H9 (cell line): ENCODE measurements around the gene PAK2. TPM values are rescaled to one million over a fixed set of nuclear protein-coding genes. Genes with fewer than 3 reads are reported as not detected.

Experiments
- DNase-seq: peaks from one replicate; pipeline ENCODE4 v3.0.0-alpha.2; 2017
- H2AFZ ChIP-seq: one replicate; pipeline ENCODE4 v1.6.1; 2013; ENCODE audit warnings: mild to moderate bottlenecking, low read length, control low read depth, moderate library complexity
- H2AK5ac ChIP-seq: 2 replicates; pipeline ENCODE4 v1.6.1; 2013; ENCODE audit warnings: low read length, control low read depth, mixed read lengths; ENCODE audit not compliant: insufficient read length
- H2BK120ac ChIP-seq: one replicate; pipeline ENCODE4 v1.6.1; 2013; ENCODE audit warnings: low read depth, mild to moderate bottlenecking, low read length, control low read depth, inconsistent platforms; ENCODE audit not compliant: poor library complexity, severe bottlenecking
- H2BK12ac ChIP-seq: 2 replicates; pipeline ENCODE4 v1.6.1; 2013; ENCODE audit warnings: low read length, control low read depth, mixed read lengths, low read depth; ENCODE audit not compliant: insufficient read length
- H2BK15ac ChIP-seq: 2 replicates; pipeline ENCODE4 v1.6.1; 2013; ENCODE audit warnings: low read depth, low read length, control low read depth
- H2BK20ac ChIP-seq: one replicate; pipeline ENCODE4 v1.6.1; 2013; ENCODE audit warnings: low read depth, mild to moderate bottlenecking, low read length, control low read depth, inconsistent platforms; ENCODE audit not compliant: poor library complexity, severe bottlenecking
- H2BK5ac ChIP-seq: 2 replicates; pipeline ENCODE4 v1.6.1; 2013; ENCODE audit warnings: low read length, control low read depth, mixed read lengths; ENCODE audit not compliant: insufficient read length
- H3K14ac ChIP-seq: 2 replicates; pipeline ENCODE4 v1.6.1; 2013; ENCODE audit warnings: low read length, control low read depth; ENCODE audit not compliant: insufficient read depth
- H3K18ac ChIP-seq: 2 replicates; pipeline ENCODE4 v1.6.1; 2013; ENCODE audit warnings: low read depth, mild to moderate bottlenecking, mixed read lengths, low read length, control low read depth; ENCODE audit not compliant: insufficient read length
- H3K23ac ChIP-seq: 2 replicates; pipeline ENCODE4 v1.6.1; 2013; ENCODE audit warnings: low read length, control low read depth, mixed read lengths, low read depth; ENCODE audit not compliant: insufficient read length
- H3K23me2 ChIP-seq: 2 replicates; pipeline ENCODE4 v1.6.1; 2013; ENCODE audit warnings: low read depth, mild to moderate bottlenecking, mixed read lengths, low read length, control low read depth; ENCODE audit not compliant: insufficient read length, poor library complexity, severe bottlenecking
- H3K27ac ChIP-seq: 2 replicates; pipeline ENCODE4 v1.5.1; 2013; ENCODE audit warnings: low read length, control low read depth, mixed read lengths, low read depth; ENCODE audit not compliant: insufficient read length
- H3K27me3 ChIP-seq: 2 replicates; pipeline ENCODE4 v1.6.1; 2013; ENCODE audit warnings: low read length, control low read depth, inconsistent platforms; ENCODE audit not compliant: insufficient read depth
- H3K4ac ChIP-seq: 2 replicates; pipeline ENCODE4 v1.6.1; 2013; ENCODE audit warnings: low read depth, mild to moderate bottlenecking, control low read depth, inconsistent platforms, low read length, moderate library complexity
- H3K4me1 ChIP-seq: 2 replicates; pipeline ENCODE4 v1.6.1; 2013; ENCODE audit warnings: low read length, control low read depth, inconsistent platforms; ENCODE audit not compliant: insufficient read depth
- H3K4me2 ChIP-seq: 2 replicates; pipeline ENCODE4 v1.6.1; 2013; ENCODE audit warnings: low read length, control low read depth, mixed read lengths; ENCODE audit not compliant: insufficient read length, insufficient read depth
- H3K56ac ChIP-seq: 2 replicates; pipeline ENCODE4 v1.6.1; 2013; ENCODE audit warnings: low read depth, mild to moderate bottlenecking, mixed read lengths, low read length, control low read depth; ENCODE audit not compliant: insufficient read length
- H3K79me1 ChIP-seq: 2 replicates; pipeline ENCODE4 v1.6.1; 2013; ENCODE audit warnings: low read depth, mild to moderate bottlenecking, moderate library complexity, low read length, control low read depth, inconsistent platforms; ENCODE audit not compliant: insufficient read depth, poor library complexity, severe bottlenecking
- H3K79me2 ChIP-seq: 2 replicates; pipeline ENCODE4 v1.6.1; 2013; ENCODE audit warnings: low read length, control low read depth, inconsistent platforms; ENCODE audit not compliant: insufficient read depth
- H3K9ac ChIP-seq: 2 replicates; pipeline ENCODE4 v1.6.1; 2013; ENCODE audit warnings: low read length, control low read depth, mixed read lengths; ENCODE audit not compliant: insufficient read length; ENCODE audit errors: extremely low read depth
- H3K9me3 ChIP-seq: one replicate; pipeline ENCODE4 v1.6.1; 2013; ENCODE audit warnings: low read depth, low read length, inconsistent platforms; ENCODE audit not compliant: control insufficient read depth
- H3T11ph ChIP-seq: one replicate; pipeline ENCODE4 v1.6.1; 2013; ENCODE audit warnings: mild to moderate bottlenecking, low read length, control low read depth, inconsistent platforms
- H4K20me1 ChIP-seq: one replicate; pipeline ENCODE4 v1.6.1; 2013; ENCODE audit not compliant: control insufficient read depth, insufficient read length, insufficient read depth
- H4K5ac ChIP-seq: 2 replicates; pipeline ENCODE4 v1.6.1; 2013; ENCODE audit warnings: low read depth, mild to moderate bottlenecking, mixed read lengths, low read length, control low read depth; ENCODE audit not compliant: insufficient read length
- H4K8ac ChIP-seq: replicated peaks from 2 replicates; pipeline ENCODE4 v1.6.1; 2013; ENCODE audit warnings: low read length, control low read depth, mixed read lengths, low read depth; ENCODE audit not compliant: insufficient read length
- H4K91ac ChIP-seq: 2 replicates; pipeline ENCODE4 v1.6.1; 2013; ENCODE audit warnings: low read depth, mild to moderate bottlenecking, moderate library complexity, mixed read lengths, low read length, control low read depth; ENCODE audit not compliant: insufficient read length
- H3K27ac Mint-ChIP-seq, 3 experiments: 2 replicates in 2 of 3; 3 replicates in 1 of 3; pipeline ENCODE4 v1.8.0; 2020 to 2021; ENCODE audit warnings: mixed read lengths in 3 of 3, mild to moderate bottlenecking in 1 of 3, moderate library complexity in 1 of 3
- H3K27me3 Mint-ChIP-seq: 2 replicates; pipeline ENCODE4 v1.8.0; 2021; ENCODE audit warnings: low read depth, mild to moderate bottlenecking, moderate library complexity, mixed read lengths
- H3K36me3 Mint-ChIP-seq, 3 experiments: 2 replicates in 2 of 3; 3 replicates in 1 of 3; pipeline ENCODE4 v1.8.0; 2020 to 2021; ENCODE audit warnings: low read depth in 3 of 3, mixed read lengths in 3 of 3; ENCODE audit not compliant: insufficient read depth in 1 of 3
- H3K4me1 Mint-ChIP-seq, 2 experiments: 2 replicates each; pipeline ENCODE4 v1.8.0; 2020; ENCODE audit warnings: mixed read lengths in 2 of 2
- H3K4me3 Mint-ChIP-seq, 2 experiments: 2 replicates in 1 of 2; 3 replicates in 1 of 2; pipeline ENCODE4 v1.8.0; 2020 to 2021; ENCODE audit warnings: mild to moderate bottlenecking in 2 of 2, mixed read lengths in 2 of 2, moderate library complexity in 1 of 2
- H3K9me3 Mint-ChIP-seq, 2 experiments: 2 replicates in 1 of 2; 3 replicates in 1 of 2; pipeline ENCODE4 v1.8.0; 2020; ENCODE audit warnings: mild to moderate bottlenecking in 2 of 2, mixed read lengths in 2 of 2, moderate library complexity in 1 of 2
- CTCF ChIP-seq: fragments of 200-600 bp; sonication (generic); conservative IDR thresholded peaks from 3 replicates; pipeline ENCODE4 v1.8.0; 2021; ENCODE audit warnings: antibody characterized with exemption, mild to moderate bottlenecking
- WGBS: extraction: QIAGEN DNeasy Blood & Tissue Kit; methylation state at CpG from one replicate; pipeline ENCODE4 v1.1.7; 2013; ENCODE audit warnings: missing lambda C conversion rate, low lambda C conversion rate, mixed read lengths; ENCODE audit not compliant: insufficient read length; ENCODE audit errors: extremely low coverage; 5-methylcytosine and 5-hydroxymethylcytosine counted together
- total RNA-seq: library from RNA; stranded (reverse); gene quantifications from 2 replicates; pipeline ENCODE4 v1.2.1, GENCODE V29; 2021

Gene PAK2
- total RNA-seq, 1 experiment from 2014 or later, result 65.7 TPM

GRCh38 chr3:196708467-196708866, 31.2 kb upstream of the PAK2 start:
- no peaks in the 10 kb centered on the region for H3K9me3 ChIP-seq
- no peak overlapping the region for H3K23ac ChIP-seq
- H2BK5ac ChIP-seq, result no peak overlapping the region
- no peaks in the 10 kb centered on the region for H3K79me1 ChIP-seq
- H3K56ac ChIP-seq, result no peak overlapping the region
- no peak overlapping the region for H3K27ac ChIP-seq
- Mint-ChIP-seq H3K4me1 (peaks cover 8 to 9% of the 10 kb centered on the region in 2 experiments), H3K27ac (no peak overlapping the region), H3K4me3 (no peak overlapping the region), H3K27me3 (peaks cover 9% of the 10 kb centered on the region), H3K9me3 (no peaks in the 10 kb centered on the region), H3K36me3 (no peaks in the 10 kb centered on the region)
- H2BK15ac ChIP-seq, result no peak overlapping the region
- H2BK12ac ChIP-seq, result no peak overlapping the region
- no peak overlapping the region for H2AK5ac ChIP-seq
- DNase-seq, result no peak
- no peaks in the 10 kb centered on the region for H3K79me2 ChIP-seq
- no peaks in the 10 kb centered on the region for H4K20me1 ChIP-seq
- H3K27me3 ChIP-seq, result no peaks in the 10 kb centered on the region
- no peak overlapping the region for H3K18ac ChIP-seq
- H3K4me1 ChIP-seq, result no peaks in the 10 kb centered on the region
- no peak overlapping the region for H3K9ac ChIP-seq
- WGBS, result no CpG with 5 or more reads among the region's 7 CpGs
- no peak overlapping the region for H2BK20ac ChIP-seq
- H4K5ac ChIP-seq, result no peak overlapping the region
- H2BK120ac ChIP-seq, result no peak overlapping the region
- no peak overlapping the region for H4K91ac ChIP-seq
- H4K8ac ChIP-seq, result no peak overlapping the region
- no peaks in the 10 kb centered on the region for H3K23me2 ChIP-seq
- H2AFZ ChIP-seq, result no peak overlapping the region
- TF ChIP-seq CTCF, result no peak
- no peak overlapping the region for H3K4me2 ChIP-seq
- H3K14ac ChIP-seq, result no peak overlapping the region
- H3K4ac ChIP-seq, result no peak overlapping the region
- no peak overlapping the region for H3T11ph ChIP-seq
